Duodenal mucosa (tissue), 2 donors: ENCODE data around the gene BCKDHA.
A peak's percentile ranks its signal among the peaks of the same experiment; 100 is the strongest.

Experiments
- H3K27ac ChIP-seq: one replicate; pipeline ENCODE4 v1.7.0; 2013; ENCODE audit warnings: low read depth, low read length
- H3K27me3 ChIP-seq, 2 donors: one replicate each; pipeline ENCODE4 v1.7.0; 2013; ENCODE audit warnings: low read length in 2 of 2, control low read depth in 1 of 2; ENCODE audit not compliant: insufficient read depth in 2 of 2, control insufficient read depth in 1 of 2
- H3K36me3 ChIP-seq, 2 donors: one replicate each; pipeline ENCODE4 v1.7.0; 2013; ENCODE audit warnings: low read length in 2 of 2, control low read depth in 1 of 2; ENCODE audit not compliant: insufficient read depth in 2 of 2, control insufficient read depth in 1 of 2
- H3K4me1 ChIP-seq, 2 donors: one replicate each; pipeline ENCODE4 v1.7.0; 2013; ENCODE audit warnings: low read length in 2 of 2, control low read depth in 1 of 2; ENCODE audit not compliant: insufficient read depth in 2 of 2, control insufficient read depth in 1 of 2
- H3K4me3 ChIP-seq, 2 donors: one replicate each; pipeline ENCODE4 v1.7.0; 2013; ENCODE audit warnings: low read length in 2 of 2, low read depth in 1 of 2
- H3K9ac ChIP-seq, 2 donors: one replicate each; pipeline ENCODE4 v1.7.0; 2013; ENCODE audit warnings: low read length in 2 of 2, low read depth in 1 of 2
- H3K9me3 ChIP-seq, 2 donors: one replicate each; pipeline ENCODE4 v1.7.0; 2013; ENCODE audit warnings: low read length in 2 of 2, control low read depth in 1 of 2; ENCODE audit not compliant: control insufficient read depth in 1 of 2

BCKDHA gene

GRCh38 chr19:41445575-41445974 lies 48.0 kb downstream of the BCKDHA start:
- Histone ChIP-seq H3K9me3 (no peaks in the 10 kb centered on the region), H3K27ac (no peak overlapping the region), H3K4me1 (peaks cover 15 to 17% of the 10 kb centered on the region in 2 donors), H3K4me3 (no peak overlapping the region), H3K36me3 (no peaks in the 10 kb centered on the region), H3K27me3 (peaks cover 0 to 4% of the 10 kb centered on the region in 2 donors), H3K9ac (no peak overlapping the region)

- Histone ChIP-seq H3K27ac (no peak overlapping the region), H3K9ac (no peak overlapping the region), H3K27me3 (peaks cover 0 to 4% of the 10 kb centered on the region in 2 donors), H3K4me1 (peaks cover 2 to 4% of the 10 kb centered on the region in 2 donors), H3K9me3 (no peaks in the 10 kb centered on the region), H3K4me3 (no peak overlapping the region), H3K36me3 (no peaks in the 10 kb centered on the region)
Observed at GRCh38 chr19:41447732-41448332, 50.2 kb downstream of the BCKDHA start.

GRCh38 chr19:41449079-41449864 lies 51.7 kb downstream of the BCKDHA start:
- Histone ChIP-seq H3K9ac (no peak overlapping the region), H3K36me3 (no peaks in the 10 kb centered on the region), H3K9me3 (no peaks in the 10 kb centered on the region), H3K4me1 (no peaks in the 10 kb centered on the region), H3K27me3 (peaks cover 0 to 4% of the 10 kb centered on the region in 2 donors), H3K4me3 (peak overlapping the region in 1 of 2 donors; percentile 41), H3K27ac (no peak overlapping the region)

GRCh38 chr19:41449865-41450178 lies 52.2 kb downstream of the BCKDHA start:
- Histone ChIP-seq H3K4me1 (no peaks in the 10 kb centered on the region), H3K4me3 (no peak overlapping the region), H3K9me3 (no peaks in the 10 kb centered on the region), H3K9ac (no peak overlapping the region), H3K27ac (no peak overlapping the region), H3K27me3 (peaks cover 0 to 4% of the 10 kb centered on the region in 2 donors), H3K36me3 (no peaks in the 10 kb centered on the region)

- no peak overlapping the region for H3K4me3 ChIP-seq
- H3K27me3 ChIP-seq, result no peaks in the 10 kb centered on the region
- no peaks in the 10 kb centered on the region for H3K4me1 ChIP-seq
- no peak overlapping the region for H3K27ac ChIP-seq
- H3K9me3 ChIP-seq, result no peaks in the 10 kb centered on the region
- no peaks in the 10 kb centered on the region for H3K36me3 ChIP-seq
- no peak overlapping the region for H3K9ac ChIP-seq
Observed at GRCh38 chr19:41452584-41453275, 55.1 kb downstream of the BCKDHA start.

- peaks cover 0 to 3% of the 10 kb centered on the region in 2 donors for H3K27me3 ChIP-seq
- H3K9ac ChIP-seq, result no peak overlapping the region
- no peaks in the 10 kb centered on the region for H3K4me1 ChIP-seq
- H3K9me3 ChIP-seq, result no peaks in the 10 kb centered on the region
- no peak overlapping the region for H3K4me3 ChIP-seq
- H3K27ac ChIP-seq, result no peak overlapping the region
- H3K36me3 ChIP-seq, result no peaks in the 10 kb centered on the region
Observed at GRCh38 chr19:41455936-41456335, 58.3 kb downstream of the BCKDHA start.

GRCh38 chr19:41456342-41456918 lies 58.8 kb downstream of the BCKDHA start:
- H3K4me3 ChIP-seq, result no peak overlapping the region
- H3K27me3 ChIP-seq, result peaks cover 0 to 3% of the 10 kb centered on the region in 2 donors
- no peaks in the 10 kb centered on the region for H3K36me3 ChIP-seq
- H3K9ac ChIP-seq, result no peak overlapping the region
- no peak overlapping the region for H3K27ac ChIP-seq
- H3K4me1 ChIP-seq, result no peaks in the 10 kb centered on the region
- H3K9me3 ChIP-seq, result no peaks in the 10 kb centered on the region

GRCh38 chr19:41457241-41457640 lies 59.6 kb downstream of the BCKDHA start:
- H3K27ac ChIP-seq, result no peak overlapping the region
- H3K27me3 ChIP-seq, result peaks cover 0 to 3% of the 10 kb centered on the region in 2 donors
- no peaks in the 10 kb centered on the region for H3K9me3 ChIP-seq
- H3K4me1 ChIP-seq, result no peaks in the 10 kb centered on the region
- H3K36me3 ChIP-seq, result no peaks in the 10 kb centered on the region
- H3K4me3 ChIP-seq, result no peak overlapping the region
- H3K9ac ChIP-seq, result no peak overlapping the region

- H3K27ac ChIP-seq, result no peak overlapping the region
- H3K9ac ChIP-seq, result no peak overlapping the region
- peaks cover 3 to 7% of the 10 kb centered on the region in 2 donors for H3K27me3 ChIP-seq
- H3K9me3 ChIP-seq, result no peaks in the 10 kb centered on the region
- no peak overlapping the region for H3K4me3 ChIP-seq
- H3K36me3 ChIP-seq, result no peaks in the 10 kb centered on the region
- H3K4me1 ChIP-seq, result peaks cover 0 to 3% of the 10 kb centered on the region in 2 donors
Observed at GRCh38 chr19:41462497-41462896, 64.9 kb downstream of the BCKDHA start.
